Prostate gland (tissue), 2 donors: ENCODE data around the gene CRYGS.

Experiments
- CTCF ChIP-seq, 4 experiments: fragments of 200-600 bp in 2 of 4; fragments of 450-650 bp in 2 of 4; sonication (generic) in 2 of 4; IDR thresholded peaks; 1 replicate in 3 of 4; 2 replicates in 1 of 4; pipeline ENCODE4 v1.5.1; 2016 to 2019; ENCODE audit warnings: antibody characterized with exemption in 4 of 4, mild to moderate bottlenecking in 2 of 4, moderate library complexity in 2 of 4
- POLR2A ChIP-seq: fragments of 450-650 bp; IDR thresholded peaks from one replicate; pipeline ENCODE4 v1.6.1; 2016; ENCODE audit warnings: antibody characterized with exemption, mild to moderate bottlenecking

DNA sequence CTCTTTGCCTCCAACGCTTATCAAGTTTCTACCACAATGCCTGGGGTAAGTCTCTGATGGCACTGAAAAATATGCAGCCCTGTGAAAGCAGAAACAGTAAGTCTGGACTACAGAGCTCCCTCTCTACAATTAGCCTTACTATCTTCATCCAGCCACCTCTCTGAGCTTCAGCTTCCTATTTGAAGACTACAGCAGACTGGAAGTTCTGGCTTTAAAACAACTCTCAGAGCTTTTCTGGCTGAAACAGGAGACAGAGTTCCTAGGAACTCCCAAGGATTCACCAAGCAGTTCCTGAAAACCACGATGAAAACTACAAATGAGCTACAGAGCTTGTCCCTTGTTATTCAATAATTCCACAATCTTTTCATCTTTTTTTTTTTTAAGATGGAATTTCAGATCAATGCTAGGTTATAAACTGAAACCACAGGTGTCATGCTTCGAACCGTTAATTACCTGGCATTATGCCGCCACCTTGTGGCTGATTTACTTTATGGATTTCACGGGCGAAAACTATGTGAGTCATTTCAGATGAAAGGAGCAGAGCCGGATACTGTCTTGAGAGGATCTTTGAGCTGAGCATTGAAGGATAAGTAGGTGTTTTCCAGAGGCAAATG lies 3.9 kb downstream of the CRYGS start:
- peak; percentile 65 to 85 (median 80) for TF ChIP-seq CTCF (IDR thresholded peaks at IDR 0.05)
- TF ChIP-seq POLR2A: no peak
